ENCODE data around the gene CCDC154. TPM values are rescaled to one million over a fixed set of nuclear protein-coding genes. Genes with fewer than 3 reads are reported as not detected.

Gene CCDC154
- total and polyA plus RNA-seq, 9 of the 15 experiments (the other 6 are each of a cell fraction or from before 2014, with no cell fraction given) = 0.15 to 1.4 (median 0.20) TPM; not detected in 5

DNA sequence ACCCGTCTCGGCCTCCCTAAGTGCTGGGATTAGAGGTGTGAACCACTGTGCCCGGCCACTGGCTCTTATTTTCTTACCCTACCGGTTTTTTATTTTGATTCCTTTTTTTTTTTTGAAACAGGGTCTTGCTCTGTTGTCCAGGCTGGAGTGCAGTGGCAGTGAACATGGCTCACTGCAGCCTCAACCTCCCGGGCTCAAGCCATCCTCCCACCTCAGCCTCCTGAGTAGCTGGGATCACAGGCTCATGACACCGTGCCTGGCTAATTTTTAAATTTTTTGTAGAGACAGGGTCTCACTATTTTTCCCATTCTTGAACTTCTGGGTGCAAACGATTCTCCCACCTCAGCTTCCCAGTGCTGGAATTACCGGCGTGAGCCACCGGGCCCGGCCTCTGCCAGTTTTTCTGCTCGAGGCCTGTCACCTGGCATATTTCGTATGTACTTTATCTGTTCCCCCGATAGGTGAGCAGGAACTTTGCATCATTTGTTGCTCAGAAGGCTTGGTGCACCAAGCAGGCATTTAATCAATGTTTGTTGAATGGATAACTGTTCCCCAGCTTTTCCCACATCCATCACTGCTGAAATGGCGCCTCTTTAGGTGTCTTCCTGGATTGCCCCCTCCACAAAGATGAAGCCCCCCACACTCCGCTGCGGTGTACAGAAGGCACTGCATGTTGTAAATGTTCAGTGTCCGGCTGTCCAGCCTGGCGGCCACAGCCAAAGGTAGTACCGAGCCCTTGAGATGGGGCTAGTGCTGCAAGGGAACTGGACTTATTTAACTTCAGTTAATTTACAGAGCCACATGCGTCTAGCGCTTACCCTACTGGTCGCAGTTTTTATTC lies 47.9 kb upstream of the CCDC154 start (continued):
- TF ChIP-seq, protein P1, sequence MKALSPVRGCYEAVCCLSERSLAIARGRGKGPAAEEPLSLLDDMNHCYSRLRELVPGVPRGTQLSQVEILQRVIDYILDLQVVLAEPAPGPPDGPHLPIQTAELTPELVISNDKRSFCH (CRISPR knock-in tag; IDR thresholded peaks at IDR 0.05) = no peak
- TF ChIP-seq, protein P1 (tag; IDR thresholded peaks at IDR 0.05) = peak; percentile 79; the same call in 1 of the 2 replicates
- 0 out of 2 replicates have a peak, but pooled peaks have one; percentile 69 for TF ChIP-seq HDAC8 (tag; IDR thresholded peaks at IDR 0.05)
- TF ChIP-seq BCOR (IDR thresholded peaks at IDR 0.05) = peak; percentile 40; the same call in 1 of the 2 replicates
- peak in 1 of 2 experiments; percentile 15; a peak in 1 of 4 replicates for TF ChIP-seq MAZ (CRISPR knock-in tag; conservative IDR thresholded peaks at IDR 0.05 in 1 of 2, IDR thresholded peaks at IDR 0.05 in 1 of 2)

GRCh38 chr16:1491327-1491726 lies 47.0 kb upstream of the CCDC154 start:
- Histone ChIP-seq H3K4me1 (replicated peaks in 1 of 2; ENCODE audit: control insufficient read depth in 2 of 2, insufficient read depth in 2 of 2, low read length in 2 of 2) (peaks cover 16 to 65% of the 10 kb centered on the region in 2 experiments; a peak in 3 of 5 replicates), H3K9ac (ENCODE audit: insufficient read depth in 1 of 2, low read depth in 2 of 2, low read length in 2 of 2) (peak overlapping the region in 1 of 2 experiments; percentile 55; a peak in 2 of 4 replicates), H3K27me3 (ENCODE audit: control insufficient read depth in 2 of 2, insufficient read depth in 2 of 2, low read length in 2 of 2) (no peaks in the 10 kb centered on the region), H4K20me1 (replicated peaks; ENCODE audit: control insufficient read depth, insufficient read depth, low read length) (peaks cover 7% of the 10 kb centered on the region; the same call in 1 of the 2 replicates), H3K79me2 (ENCODE audit: control insufficient read depth, insufficient read depth, low read length) (peaks cover 32% of the 10 kb centered on the region), H3K27ac (ENCODE audit: extremely low read depth, low read depth, low read length) (no peak overlapping the region), H3K36me3 (ENCODE audit: control insufficient read depth, insufficient read depth, low read length) (peaks cover 23% of the 10 kb centered on the region; the same call in 2 of the 3 replicates), H3K9me1 (ENCODE audit: control insufficient read depth, insufficient read depth, low read length) (no peaks in the 10 kb centered on the region), H3K4me3 (no peak overlapping the region), H2AFZ (ENCODE audit: low read depth, low read length) (peak overlapping the region; percentile 17; the same call in 1 of the 2 replicates), H3K9me3 (replicated peaks; ENCODE audit: control insufficient read depth, insufficient read depth, low read depth, low read length) (no peaks in the 10 kb centered on the region), H3K4me2 (ENCODE audit: insufficient read depth, low read length) (no peak overlapping the region)
- no peak for DNase-seq (ENCODE audit: extremely low read depth in 1 of 4, low spot score in 3 of 4)
- TF ChIP-seq ZNF586 (CRISPR knock-in tag; conservative IDR thresholded peaks at IDR 0.05) = no peak
- no peak for TF ChIP-seq GATAD2A (IDR thresholded peaks at IDR 0.05)
- no peak for TF ChIP-seq ARNT (IDR thresholded peaks at IDR 0.05)
- no peak for TF ChIP-seq NR4A1 (CRISPR knock-in tag; IDR thresholded peaks at IDR 0.05)
- no peak for TF ChIP-seq NR4A1 (tag; IDR thresholded peaks at IDR 0.05)
- peak in 1 of 3 experiments; percentile 22 for TF ChIP-seq YY1 (IDR thresholded peaks at IDR 0.05; ENCODE audit: borderline replicate concordance in 1 of 3, control insufficient read depth in 1 of 3, extremely low read depth in 1 of 3, insufficient read depth in 3 of 3, insufficient read length in 1 of 3, insufficient replicate concordance in 2 of 3, low read depth in 1 of 3, low read length in 2 of 3)
- no peak for TF ChIP-seq ZNF165 (CRISPR knock-in tag; IDR thresholded peaks at IDR 0.05; ENCODE audit: borderline replicate concordance)
- intact Hi-C loops (cut with micrococcal nuclease) (no loop called here), in situ Hi-C loops (cut with MboI) (no loop called here)
- ChIA-PET POLR2A (interaction anchor here (0.7 to 2.6 kb wide), 2 partner anchors 8 to 71 kb away, joined by 3 to 13 read pairs; partner anchors contain the start of gene UQCC4), CTCF (ENCODE audit: low intra/inter-chr PET ratio) (no interaction called here)
- WGBS (ENCODE audit: insufficient coverage, low coverage, missing lambda C conversion rate) = 75% methylated on average over 10 of the region's 12 CpGs
- no peak for ATAC-seq
- FAIRE-seq = no peak
- no TSS peak for BruUV-seq (replicated peaks)
